HG02973 (cell line): ENCODE data around the gene RAC3.

Source experiments
- ATAC-seq: cut with Tn5 transposase; IDR thresholded peaks from one replicate; pipeline ENCODE4 v1.9.1; 2021; ENCODE audit warnings: moderate library complexity; ENCODE audit not compliant: unreplicated experiment

The RAC3 gene

GRCh38 chr17:82054351-82055022, 23.0 kb downstream of the RAC3 start:
- ATAC-seq, result no peak

GRCh38 chr17:82055023-82055964, 23.8 kb downstream of the RAC3 start:
- ATAC-seq, result no peak

DNA sequence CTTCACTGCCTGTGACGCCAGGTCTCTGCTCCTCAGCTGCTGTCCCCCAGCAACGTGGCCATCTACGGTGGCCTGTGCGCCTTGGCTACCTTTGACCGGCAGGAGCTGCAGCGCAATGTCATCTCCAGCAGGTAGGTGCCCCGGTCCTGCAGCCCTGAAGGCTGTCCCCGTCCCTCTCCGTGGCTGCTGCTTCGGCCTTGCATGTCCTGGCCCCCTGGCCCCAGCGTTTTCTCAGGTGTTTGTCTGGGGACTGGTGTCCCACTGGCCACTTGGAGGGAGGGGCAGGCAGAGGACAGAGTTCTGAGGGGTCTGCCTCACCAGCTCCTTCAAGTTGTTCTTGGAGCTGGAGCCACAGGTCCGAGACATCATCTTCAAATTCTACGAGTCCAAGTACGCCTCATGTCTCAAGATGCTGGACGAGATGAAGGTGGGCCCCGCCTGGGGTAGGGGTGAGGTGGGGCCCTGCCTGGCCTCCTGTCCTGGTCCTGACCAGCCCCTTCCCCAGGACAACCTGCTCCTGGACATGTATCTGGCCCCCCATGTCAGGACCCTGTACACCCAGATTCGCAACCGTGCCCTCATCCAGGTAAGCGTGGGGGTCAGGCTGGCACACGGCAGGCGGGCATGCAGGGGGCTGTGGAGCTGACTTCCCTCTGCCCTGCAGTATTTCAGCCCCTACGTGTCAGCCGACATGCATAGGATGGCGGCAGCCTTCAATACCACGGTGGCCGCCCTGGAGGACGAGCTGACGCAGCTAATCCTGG, 24.7 kb downstream of the RAC3 start:
- no peak for ATAC-seq

DNA sequence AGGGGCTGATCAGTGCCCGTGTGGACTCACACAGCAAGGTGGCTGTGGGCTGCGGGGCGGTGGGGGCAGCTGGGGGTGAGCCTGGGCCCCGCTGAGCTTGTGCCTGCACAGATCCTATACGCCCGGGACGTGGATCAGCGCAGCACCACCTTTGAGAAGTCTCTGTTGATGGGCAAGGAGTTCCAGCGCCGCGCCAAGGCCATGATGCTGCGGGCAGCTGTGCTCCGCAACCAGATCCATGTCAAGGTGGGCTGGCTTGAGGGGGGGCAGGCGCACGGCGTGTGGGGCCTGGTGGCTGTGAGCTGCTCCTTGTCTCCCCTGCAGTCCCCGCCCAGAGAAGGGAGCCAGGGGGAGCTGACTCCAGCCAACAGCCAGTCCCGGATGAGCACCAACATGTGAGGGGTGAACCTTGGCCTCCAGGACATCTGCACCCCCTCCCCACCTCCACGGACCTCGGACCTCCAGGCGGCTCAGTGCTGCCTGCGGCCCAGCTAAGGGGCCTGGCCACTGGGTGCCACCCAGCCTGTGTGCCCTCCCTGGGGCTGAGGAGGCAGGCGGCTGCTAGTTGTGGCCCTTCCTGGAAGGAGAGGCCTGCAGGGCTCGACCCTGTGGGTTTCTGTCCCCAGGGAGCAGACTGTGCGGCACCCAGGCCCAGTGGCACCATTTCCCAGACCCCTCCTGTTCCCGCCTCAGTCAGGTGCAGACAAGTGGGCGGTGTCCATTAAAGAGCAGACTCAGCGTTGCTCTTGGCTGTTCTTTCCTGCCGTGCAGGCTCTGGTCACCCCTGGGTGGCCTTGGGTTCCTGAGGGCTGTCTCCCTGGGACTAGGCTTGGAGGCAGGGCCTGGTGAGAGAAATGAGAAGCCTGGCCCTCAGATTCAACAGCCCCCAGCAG, 25.5 kb downstream of the RAC3 start:
- no peak for ATAC-seq

DNA sequence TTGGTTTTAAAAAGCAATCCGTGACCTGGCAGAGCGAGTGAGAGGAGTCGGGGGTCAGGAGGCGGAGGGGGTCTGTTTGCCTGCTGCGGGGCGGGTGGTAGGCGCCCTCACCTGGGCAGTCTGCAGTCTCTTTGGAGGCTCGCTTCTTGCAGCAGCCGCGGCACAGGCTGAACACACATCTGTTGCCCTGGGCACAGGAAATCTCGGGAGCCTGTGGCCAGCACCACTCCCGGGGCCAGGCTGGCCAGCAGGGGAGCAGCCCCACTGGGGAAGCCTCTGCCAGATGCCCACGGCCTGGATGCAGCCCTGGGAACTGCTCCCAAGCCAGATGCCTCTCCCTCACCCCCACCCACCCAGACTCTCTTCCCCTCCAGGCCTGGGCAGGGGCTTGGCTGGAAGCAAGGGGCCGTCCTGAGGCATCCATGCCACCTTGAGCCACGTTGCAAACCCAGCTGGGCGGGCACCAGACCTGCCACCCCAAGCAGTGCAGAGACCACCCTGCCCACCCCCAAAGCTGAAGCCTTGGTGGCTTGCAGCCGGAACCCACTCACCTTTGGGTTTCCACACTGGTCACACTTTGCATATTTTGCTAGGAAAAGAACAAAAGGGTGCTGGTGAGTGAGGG, 26.9 kb downstream of the RAC3 start:
- no peak for ATAC-seq

- ATAC-seq, result no peak
Measured at GRCh38 chr17:82058855-82059249, 27.4 kb downstream of the RAC3 start.

DNA sequence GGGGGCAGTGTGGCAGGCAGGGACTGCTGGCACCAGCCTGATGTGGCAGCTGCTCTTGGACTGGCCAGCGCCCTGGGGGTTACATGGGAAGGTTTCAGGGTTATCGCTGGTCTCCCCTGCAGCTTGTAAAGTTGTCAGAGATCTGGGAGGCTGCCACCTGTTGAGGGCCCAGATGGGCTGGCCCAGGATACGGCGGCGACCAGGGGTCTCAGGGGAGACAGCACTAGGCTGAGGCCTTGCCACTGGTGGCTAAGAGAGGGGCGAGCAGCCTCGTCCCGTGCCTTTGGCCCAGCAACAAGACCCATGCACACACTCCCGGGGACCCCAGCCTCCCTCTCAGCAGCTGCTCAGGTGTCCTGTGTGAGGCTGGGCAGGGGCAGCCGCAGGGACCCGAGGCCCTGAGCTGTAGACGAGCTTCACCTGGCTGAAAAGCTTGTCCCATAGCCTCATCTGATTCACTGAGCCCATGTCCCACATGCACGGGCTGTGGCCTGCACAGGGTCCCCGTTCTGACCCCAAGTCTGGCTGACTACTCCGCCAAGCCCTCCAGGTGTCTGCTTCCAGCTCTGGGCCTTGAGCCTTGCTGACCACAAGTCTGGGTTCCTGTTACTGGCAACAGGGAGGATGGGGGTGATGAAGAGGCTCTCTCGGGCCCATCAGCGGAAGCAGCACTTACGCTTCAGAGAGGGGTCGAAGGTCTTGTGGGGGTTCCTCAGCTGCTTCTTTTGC, 28.0 kb downstream of the RAC3 start:
- no peak for ATAC-seq

- no peak for ATAC-seq
Measured at GRCh38 chr17:82060001-82060380, 28.5 kb downstream of the RAC3 start.

DNA sequence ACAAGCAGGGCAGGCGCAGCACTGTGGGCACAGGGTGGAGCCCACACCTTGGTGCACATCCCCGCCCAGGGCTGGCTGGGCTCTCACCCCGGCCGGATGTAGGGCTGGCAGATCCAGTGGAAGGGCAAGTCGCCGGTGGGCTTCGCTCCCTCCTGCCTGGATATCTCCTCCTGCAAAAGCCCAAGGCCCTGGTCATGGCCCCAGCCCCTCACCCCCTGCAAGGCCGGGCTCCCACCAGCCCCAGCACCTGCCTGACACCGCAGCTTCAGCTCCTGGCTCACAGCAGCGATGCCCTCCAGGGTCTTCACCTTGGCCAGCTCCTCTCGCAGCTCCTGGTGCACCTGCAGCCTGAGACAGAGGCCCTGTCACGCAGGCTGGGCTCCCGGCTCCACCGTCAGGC, 29.1 kb downstream of the RAC3 start:
- no peak for ATAC-seq

- ATAC-seq, result no peak
Measured at GRCh38 chr17:82061047-82061925, 29.8 kb downstream of the RAC3 start.

- ATAC-seq, result no peak
Measured at GRCh38 chr17:82062076-82062983, 30.9 kb downstream of the RAC3 start.

GRCh38 chr17:82062984-82063368, 31.5 kb downstream of the RAC3 start:
- ATAC-seq, result no peak

DNA sequence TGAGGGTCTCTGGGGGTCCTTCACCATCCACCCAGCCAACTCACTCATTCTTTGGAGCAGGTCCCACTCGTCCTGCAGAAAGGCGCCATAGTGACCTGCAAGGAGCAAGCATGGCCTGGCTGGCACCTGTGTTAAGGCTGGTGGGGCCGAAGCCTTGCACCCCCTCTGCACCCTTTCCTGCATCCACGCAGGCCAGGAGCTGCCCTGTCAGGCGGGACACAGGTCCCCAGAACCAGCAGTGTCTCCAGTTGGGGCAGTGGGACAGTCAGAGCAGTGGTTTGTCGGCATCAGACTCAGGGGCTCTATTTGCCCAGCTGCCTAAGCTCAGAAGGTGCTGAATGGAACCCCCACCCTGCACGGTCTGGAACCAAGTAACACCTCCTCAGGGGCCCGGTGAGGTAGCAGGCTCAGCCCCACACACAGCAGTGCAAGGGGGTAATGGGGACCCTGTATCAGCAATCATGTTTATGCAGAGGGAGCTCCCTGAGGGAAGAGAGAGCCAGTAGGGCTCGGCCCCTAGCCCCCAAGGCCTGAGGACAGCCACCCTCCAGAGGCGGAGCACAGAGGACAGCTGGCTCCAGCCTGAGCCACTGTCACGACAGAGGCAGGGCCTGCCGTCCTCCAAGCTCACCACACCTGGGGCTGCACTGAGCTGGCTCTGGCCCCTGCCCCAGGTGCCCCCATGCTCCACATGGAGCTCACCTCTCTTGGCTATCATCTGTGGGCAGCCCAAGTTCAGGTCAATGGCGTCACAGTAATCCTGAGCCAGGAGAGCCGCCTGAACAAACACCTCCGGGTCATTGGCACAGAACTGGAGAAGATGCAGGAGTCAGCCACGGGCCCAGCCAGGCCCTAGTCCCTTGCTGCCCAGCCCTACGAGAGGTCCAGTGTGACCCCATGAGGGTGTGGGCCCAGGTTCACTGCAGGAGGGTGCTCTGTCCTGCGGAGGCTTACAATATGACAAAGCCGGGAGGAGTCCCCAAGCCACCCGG, 32.2 kb downstream of the RAC3 start:
- ATAC-seq, result no peak

DNA sequence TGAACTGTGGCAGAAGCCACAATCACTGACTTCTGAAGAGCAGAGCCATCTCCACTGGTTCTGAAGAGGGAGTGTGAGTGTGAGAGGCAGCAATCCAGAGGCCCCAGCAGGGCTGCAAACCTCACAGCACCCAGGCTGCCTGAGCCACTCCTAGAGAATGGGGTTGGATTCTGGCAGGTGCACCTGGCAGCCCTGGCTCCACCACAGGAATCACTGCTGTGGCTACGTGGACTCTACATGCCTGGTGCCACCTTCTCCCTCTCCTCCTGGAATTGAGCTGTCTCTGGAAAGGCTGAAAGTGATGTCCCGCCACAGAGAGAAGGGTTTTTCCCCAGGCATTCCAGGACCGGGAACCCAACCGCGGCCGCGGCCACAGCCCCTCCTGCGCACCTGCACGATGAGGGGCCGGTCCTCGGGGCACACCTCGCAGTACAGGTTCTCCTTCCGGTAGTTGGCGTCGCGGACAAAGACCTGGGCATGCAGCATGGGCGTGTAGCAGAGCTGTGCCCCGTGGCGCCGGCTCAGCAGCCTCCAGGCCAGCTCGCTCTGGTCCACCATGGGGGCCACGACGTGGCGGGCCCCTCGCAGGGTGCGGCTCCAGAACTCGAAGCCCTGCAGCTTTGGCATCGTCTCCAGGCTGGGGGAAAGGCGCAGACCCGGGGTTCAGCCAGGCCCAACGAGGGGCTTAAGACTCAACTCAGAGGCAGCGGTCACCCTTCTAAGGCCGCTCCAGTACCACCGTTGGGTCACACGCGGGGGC, 33.1 kb downstream of the RAC3 start:
- no peak for ATAC-seq

DNA sequence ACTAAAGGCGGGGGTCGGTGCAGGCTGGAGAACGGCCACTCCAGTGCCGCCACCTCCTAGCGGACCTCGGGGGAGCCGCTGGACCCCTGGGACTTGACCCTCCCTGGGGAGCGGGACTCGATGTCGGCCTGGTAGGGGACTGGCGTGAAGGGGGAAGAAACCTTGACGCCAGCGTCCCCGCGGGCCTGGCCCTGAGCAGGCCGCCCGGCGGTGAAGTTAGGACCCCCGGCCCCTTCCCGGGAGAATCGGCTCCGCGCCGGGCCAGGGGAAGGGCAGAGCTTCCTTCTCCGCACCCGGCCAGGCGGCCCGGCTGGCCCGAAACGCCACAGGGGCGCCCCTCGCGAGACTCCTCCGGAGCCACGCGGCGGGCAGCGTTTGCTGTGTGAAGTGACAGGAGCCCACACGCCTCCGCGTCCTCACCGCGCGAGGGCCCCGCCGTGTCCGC, 33.7 kb downstream of the RAC3 start:
- ATAC-seq, result no peak
